HL-60/S4 treated with retinoic acid at 250 ng/mL for 4 days and 3 days (cell line): ENCODE results near the gene FAM131A.

Source experiments
- in situ Hi-C: fragments of 300-500 bp; cut with MboI; formaldehyde crosslinking; loops from 2 replicates; pipeline ENCODE4 v1.7.0; 2022; ENCODE audit warnings: low sequenced_read_pairs

FAM131A gene

DNA sequence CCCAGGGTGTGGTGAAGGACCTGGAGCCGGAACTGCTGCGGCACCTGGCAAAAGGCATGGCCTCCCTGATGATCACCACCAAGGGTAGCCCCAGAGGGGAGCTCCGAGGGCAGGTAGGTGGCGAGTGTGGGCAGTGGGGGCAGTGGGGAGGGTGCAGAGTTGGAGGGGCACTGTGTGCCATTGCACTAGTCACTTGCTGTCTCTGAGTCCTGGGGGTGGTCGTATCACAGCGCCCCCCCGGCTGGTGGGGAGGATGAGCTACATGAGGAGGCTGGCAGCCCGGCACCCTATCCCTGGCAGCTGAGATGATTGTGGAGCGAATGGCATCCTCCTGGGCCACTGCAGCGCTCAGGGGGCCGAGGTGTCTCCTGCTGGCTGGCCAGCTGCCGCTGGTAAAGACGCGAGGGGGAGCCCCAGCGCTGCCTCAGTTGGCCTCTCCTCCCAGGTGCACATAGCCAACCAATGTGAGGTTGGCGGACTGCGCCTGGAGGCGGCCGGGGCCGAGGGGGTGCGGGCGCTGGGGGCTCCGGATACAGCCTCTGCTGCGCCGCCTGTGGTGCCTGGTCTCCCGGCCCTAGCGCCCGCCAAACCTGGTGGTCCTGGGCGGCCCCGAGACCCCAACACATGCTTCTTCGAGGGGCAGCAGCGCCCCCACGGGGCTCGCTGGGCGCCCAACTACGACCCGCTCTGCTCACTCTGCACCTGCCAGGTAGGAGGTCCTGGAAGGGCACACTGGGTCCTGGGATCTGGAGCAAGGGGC is 48.8 kb downstream of the FAM131A start:
- in situ Hi-C loops, result no loop called here

DNA sequence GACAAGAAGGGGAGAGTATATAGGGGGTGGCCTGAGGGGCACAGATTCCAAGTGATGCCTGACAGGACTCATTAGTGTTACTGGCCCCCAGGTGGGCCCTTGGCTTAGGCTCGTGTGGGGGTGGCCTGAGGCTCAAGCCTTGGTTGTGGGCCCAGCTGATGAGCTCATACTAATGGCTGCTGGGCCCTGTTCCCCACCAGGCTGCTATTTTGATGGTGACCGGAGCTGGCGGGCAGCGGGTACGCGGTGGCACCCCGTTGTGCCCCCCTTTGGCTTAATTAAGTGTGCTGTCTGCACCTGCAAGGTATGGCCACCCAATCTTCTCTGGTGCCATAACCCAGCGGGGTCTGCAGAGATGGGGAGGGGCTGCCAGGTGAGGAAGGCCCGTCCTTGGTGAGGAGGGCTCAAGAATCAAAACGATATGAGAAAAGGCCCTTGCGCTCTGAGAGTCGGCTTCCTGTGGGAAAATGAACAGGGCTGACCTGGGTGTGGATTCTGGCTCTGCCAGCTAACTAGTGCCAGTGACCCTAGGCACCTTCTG is 49.8 kb downstream of the FAM131A start:
- in situ Hi-C loops, result no loop called here

DNA sequence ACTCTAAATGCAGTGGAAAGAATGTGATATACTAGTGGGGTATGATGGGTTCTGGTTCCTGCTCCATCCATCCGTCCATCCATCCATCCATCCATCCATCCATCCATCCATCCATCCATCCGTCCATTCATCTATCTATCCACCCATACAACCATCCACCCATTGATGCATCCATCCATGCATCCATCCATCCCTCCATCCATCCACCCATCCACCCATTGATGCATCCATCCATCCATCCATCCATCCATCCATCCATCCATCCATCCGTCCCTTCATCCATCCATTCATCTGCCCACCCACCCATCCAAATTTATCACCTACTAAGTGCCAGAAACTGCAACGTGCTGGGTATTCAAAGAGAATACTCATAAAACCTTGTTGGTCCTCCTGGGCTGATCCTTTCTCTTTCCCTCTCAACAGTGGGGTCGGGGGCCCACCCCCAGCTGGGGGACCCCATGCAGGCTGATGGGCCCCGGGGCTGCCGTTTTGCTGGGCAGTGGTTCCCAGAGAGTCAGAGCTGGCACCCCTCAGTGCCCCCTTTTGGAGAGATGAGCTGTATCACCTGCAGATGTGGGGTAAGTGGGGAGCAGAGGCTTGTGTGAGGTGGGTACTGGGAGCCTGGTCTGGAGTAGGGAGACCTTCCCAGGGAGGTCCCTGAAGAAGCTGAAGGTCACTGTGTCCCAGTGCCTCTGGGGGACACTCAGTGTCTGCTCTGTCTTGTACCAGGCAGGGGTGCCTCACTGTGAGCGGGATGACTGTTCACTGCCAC is 51.0 kb downstream of the FAM131A start:
- in situ Hi-C loops, result no loop called here

DNA sequence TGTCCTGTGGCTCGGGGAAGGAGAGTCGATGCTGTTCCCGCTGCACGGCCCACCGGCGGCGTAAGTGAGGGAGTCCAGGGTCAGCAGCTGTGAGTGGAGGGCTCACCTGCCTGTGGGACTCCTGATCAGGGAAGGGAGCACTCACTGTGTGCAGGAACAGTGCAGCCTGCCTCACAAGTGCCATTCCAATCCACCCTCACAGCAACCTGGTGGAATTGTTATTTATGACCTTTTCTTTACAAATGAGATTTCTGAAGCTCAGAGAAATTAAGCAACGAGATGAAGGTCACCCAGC is 51.5 kb downstream of the FAM131A start:
- in situ Hi-C loops, result no loop called here

DNA sequence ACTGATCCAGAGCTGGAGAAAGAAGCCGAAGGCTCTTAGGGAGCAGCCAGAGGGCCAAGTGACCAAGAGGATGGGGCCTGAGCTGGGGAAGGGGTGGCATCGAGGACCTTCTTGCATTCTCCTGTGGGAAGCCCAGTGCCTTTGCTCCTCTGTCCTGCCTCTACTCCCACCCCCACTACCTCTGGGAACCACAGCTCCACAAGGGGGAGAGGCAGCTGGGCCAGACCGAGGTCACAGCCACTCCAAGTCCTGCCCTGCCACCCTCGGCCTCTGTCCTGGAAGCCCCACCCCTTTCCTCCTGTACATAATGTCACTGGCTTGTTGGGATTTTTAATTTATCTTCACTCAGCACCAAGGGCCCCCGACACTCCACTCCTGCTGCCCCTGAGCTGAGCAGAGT is 52.0 kb downstream of the FAM131A start:
- in situ Hi-C loops, result no loop called here

DNA sequence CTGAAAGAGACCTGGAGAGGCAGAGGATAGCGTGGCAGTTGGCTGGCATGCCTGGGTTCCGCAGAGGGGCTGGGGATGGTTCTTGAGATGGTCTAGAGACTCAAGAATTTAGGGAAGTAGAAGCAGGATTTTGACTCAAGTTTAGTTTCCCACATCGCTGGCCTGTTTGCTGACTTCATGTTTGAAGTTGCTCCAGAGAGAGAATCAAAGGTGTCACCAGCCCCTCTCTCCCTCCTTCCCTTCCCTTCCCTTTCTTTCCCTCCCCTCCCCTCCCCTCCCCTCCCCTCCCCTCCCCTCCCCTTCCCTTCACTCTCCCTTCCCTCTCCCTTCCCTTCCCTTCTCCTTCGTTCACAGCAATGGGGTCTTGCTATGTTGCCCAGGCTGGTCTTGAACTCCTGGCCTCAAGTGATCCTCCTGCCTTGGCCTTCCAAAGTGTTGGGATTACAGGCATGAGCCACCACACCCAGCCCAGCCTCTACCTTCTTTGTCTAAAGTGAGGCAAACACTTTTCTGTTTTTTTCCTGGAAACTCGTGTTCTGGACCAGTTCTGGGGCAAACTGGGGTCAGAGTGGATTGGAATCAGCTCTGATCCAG is 52.6 kb downstream of the FAM131A start:
- in situ Hi-C loops, result no loop called here

DNA sequence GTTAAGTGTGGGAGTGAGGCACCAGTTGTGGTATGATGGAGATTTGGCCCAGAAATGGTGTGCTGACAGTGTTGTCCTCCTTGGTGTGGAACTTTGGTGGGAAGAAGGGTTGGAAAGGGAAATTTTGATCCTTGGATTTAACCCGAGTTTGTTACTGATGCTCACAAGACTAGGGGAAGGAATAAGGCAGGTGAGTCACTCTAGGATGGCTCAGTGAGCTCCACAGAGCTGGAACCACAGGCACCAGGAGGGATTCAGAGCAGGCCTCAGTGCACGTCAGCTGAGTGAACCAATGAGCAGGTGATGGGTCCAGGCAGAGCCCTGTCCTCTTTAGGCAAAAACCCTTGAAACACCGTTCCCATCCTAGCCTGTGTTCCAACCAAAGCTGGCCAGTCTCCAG is 53.9 kb downstream of the FAM131A start:
- in situ Hi-C loops, result no loop called here

DNA sequence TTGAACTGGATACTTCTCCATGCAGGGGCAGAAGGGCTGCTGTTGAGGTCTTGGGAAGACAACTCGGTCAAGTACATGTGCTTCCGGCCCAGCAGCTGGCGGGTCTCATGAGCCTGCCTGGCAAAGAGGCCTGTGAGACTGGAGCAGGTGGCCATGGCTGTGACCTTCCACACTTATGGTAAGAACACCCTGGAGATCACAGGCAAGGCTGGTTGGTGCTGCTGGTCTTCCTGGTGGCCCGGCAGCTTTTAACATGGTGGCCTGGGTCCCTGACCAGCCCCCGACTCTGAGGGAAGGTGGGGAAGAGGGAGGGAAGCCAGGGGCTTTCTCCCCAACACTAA is 57.9 kb downstream of the FAM131A start:
- in situ Hi-C loops, result no loop called here
